IPS DF 6.9 (cell line): Measurements from ENCODE around the gene PCDHGB4.
"Not testable (repeated sequence)": the region's sequence is repeated elsewhere in the genome, so short reads cannot be mapped to it uniquely, and the experiment has no call there.

Experiments
- DNase-seq: peaks from one replicate; pipeline ENCODE4 v3.0.0-alpha.2; 2013; ENCODE audit warnings: low read depth, low spot score
- H3K27ac ChIP-seq: one replicate; pipeline ENCODE4 v1.5.1; 2013; ENCODE audit warnings: low read length, control low read depth
- H3K27me3 ChIP-seq: 2 replicates; pipeline ENCODE4 v1.6.1; 2013; ENCODE audit warnings: mild to moderate bottlenecking, low read length; ENCODE audit not compliant: control insufficient read depth, insufficient read depth
- H3K36me3 ChIP-seq: 2 replicates; pipeline ENCODE4 v1.6.1; 2013; ENCODE audit warnings: low read length; ENCODE audit not compliant: control insufficient read depth, insufficient read depth
- H3K4me1 ChIP-seq: 2 replicates; pipeline ENCODE4 v1.6.1; 2013; ENCODE audit warnings: low read length; ENCODE audit not compliant: control insufficient read depth, insufficient read depth
- H3K4me3 ChIP-seq: 2 replicates; pipeline ENCODE4 v1.5.1; 2013; ENCODE audit warnings: mild to moderate bottlenecking, low read length
- H3K9me3 ChIP-seq: 2 replicates; pipeline ENCODE4 v1.6.1; 2013; ENCODE audit warnings: low read length, inconsistent platforms; ENCODE audit not compliant: control insufficient read depth, insufficient read depth
- WGBS: extraction: QIAGEN DNeasy Blood & Tissue Kit; methylation state at CpG from one replicate; pipeline ENCODE4 v1.1.7; 2013; ENCODE audit warnings: mixed read lengths, missing lambda C conversion rate; ENCODE audit not compliant: insufficient read length, insufficient coverage; 5-methylcytosine and 5-hydroxymethylcytosine counted together

Gene PCDHGB4

DNA sequence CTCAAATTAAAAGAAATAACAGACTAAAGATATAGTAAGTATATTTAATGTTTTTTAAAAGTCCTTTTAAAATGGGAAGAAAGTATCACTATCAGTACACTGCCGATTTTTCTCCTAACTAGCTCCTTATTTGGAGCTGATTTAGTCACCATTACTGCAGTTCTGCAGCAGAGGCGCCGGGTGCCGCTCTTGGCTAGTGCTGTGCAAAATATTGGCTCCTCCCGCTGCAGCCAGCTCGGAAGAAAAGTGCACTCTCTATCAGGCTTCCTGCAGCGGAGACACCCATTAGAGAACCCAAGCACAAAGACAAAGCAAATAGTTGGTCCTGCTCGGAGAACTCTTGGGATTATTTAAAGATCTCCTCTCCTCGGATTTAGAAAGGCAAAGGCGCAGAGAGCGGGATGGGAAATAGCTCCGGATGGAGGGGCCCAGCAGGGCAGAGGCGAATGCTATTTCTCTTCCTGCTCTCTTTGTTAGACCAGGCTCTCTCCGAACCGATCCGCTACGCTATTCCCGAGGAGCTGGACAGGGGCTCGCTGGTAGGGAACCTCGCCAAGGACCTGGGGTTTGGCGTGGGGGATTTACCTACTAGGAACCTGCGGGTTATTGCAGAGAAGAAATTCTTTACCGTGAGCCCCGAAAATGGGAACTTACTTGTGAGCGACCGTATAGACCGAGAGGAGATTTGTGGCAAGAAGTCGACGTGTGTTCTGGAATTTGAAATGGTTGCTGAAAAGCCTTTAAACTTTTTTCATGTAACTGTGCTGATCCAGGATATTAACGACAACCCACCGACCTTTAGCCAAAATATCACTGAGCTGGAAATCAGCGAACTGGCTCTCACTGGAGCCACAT, 17.3 kb upstream of the PCDHGB4 start, which contains the start of gene PCDHGB3:
TSS of gene PCDHGB3 (plus strand) at position 249 of the 855 bp plus-strand sequence. CDS start at position 402, 153 bp downstream.
- Histone ChIP-seq H3K4me1 (no peaks in the 10 kb centered on the region), H3K27ac (no peak within 1 kb of the TSS), H3K27me3 (no peaks in the 10 kb centered on the region), H3K9me3 (no peaks in the 10 kb centered on the region; the same call in 1 of the 2 replicates), H3K36me3 (peaks cover 3% of the 10 kb centered on the region; the same call in 1 of the 2 replicates), H3K4me3 (no peak within 1 kb of the TSS)
- no CpG with 5 or more reads among the region's 32 CpGs for WGBS
- no peak for DNase-seq

DNA sequence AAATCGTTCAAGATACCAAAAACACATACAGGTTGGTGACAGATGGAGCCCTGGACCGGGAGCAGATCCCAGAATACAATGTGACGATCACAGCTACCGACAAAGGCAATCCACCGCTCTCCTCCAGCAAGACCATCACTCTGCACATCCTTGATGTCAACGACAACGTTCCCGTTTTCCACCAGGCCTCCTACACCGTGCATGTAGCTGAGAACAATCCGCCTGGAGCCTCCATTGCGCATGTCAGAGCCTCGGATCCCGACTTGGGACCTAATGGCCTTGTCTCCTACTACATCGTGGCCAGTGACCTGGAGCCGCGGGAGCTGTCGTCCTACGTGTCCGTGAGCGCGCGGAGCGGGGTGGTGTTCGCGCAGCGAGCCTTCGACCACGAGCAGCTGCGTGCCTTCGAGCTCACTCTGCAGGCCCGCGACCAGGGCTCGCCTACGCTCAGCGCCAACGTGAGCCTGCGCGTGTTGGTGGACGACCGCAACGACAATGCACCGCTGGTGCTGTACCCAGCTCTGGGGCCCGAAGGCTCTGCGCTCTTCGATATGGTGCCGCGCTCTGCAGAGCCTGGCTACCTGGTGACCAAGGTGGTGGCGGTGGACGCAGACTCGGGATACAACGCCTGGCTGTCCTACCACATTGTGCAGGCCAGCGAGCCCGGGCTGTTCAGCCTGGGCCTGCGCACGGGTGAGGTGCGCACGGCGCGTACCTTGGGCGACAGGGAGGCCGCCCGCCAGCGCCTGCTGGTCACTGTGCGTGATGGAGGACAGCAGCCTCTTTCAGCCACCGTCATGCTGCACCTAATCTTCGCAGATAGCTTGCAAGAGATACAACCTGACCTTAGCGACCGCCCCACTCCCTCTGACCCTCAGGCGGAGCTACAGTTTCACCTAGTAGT, 15.7 kb upstream of the PCDHGB4 start:
- no CpG with 5 or more reads among the region's 69 CpGs for WGBS
- H3K27me3 ChIP-seq, result no peaks in the 10 kb centered on the region
- H3K36me3 ChIP-seq, result no peaks in the 10 kb centered on the region; the same call in 1 of the 2 replicates
- H3K9me3 ChIP-seq, result no peaks in the 10 kb centered on the region; the same call in 1 of the 2 replicates
- DNase-seq, result no peak
- no peak overlapping the region for H3K27ac ChIP-seq
- H3K4me1 ChIP-seq, result no peaks in the 10 kb centered on the region
- H3K4me3 ChIP-seq, result no peak overlapping the region

DNA sequence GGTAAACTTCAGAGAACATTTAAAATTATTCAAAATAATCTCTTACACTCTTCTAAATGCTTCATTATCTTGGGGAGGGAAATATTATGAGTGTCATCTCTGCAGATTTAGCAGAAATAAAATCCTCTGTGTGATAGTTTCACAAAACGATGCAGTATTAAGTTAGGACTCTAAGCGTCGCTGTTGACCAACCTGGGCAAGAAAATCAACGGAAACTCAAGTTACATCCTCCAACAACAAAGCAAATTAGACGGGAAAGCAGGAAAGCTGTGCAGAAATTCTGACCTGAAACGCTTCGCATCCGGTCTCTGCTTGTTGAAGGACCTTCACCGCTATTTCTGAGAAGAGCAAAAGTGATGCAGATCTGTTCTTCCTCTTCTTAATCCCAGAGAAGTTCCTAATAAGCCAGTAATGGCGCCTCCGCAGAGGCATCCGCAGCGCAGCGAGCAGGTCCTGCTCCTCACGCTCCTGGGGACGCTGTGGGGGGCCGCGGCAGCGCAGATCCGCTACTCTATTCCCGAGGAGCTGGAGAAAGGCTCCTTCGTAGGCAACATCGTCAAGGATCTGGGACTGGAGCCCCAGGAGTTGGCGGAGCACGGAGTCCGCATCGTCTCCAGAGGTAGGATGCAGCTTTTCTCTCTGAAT, 13.7 kb upstream of the PCDHGB4 start, which contains the start of gene PCDHGA6:
TSS of gene PCDHGA6 (plus strand) at position 219 of the 645 bp plus-strand sequence. CDS start at position 412, 193 bp downstream.
- Histone ChIP-seq H3K9me3 (no peaks in the 10 kb centered on the region; the same call in 1 of the 2 replicates), H3K27ac (no peak within 1 kb of the TSS), H3K36me3 (no peaks in the 10 kb centered on the region; the same call in 1 of the 2 replicates), H3K4me3 (no peak within 1 kb of the TSS), H3K4me1 (no peaks in the 10 kb centered on the region), H3K27me3 (no peaks in the 10 kb centered on the region)
- no peak for DNase-seq
- WGBS, result no CpG with 5 or more reads among the region's 27 CpGs

DNA sequence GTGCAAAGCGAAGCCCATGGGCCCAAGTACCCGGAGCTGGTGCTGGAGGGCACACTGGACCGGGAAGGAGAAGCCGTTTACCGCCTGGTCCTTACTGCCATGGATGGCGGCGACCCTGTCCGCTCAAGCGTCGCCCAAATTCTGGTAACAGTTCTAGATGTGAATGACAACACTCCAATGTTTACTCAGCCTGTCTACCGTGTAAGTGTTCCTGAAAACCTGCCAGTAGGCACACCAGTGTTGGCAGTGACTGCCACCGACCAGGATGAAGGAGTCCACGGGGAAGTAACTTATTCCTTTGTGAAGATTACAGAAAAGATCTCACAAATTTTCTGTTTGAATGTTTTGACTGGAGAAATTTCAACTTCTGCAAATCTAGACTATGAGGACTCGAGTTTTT, 12.9 kb upstream of the PCDHGB4 start:
- Histone ChIP-seq H3K36me3 (no peaks in the 10 kb centered on the region; the same call in 1 of the 2 replicates), H3K27ac (no peak overlapping the region), H3K4me1 (no peaks in the 10 kb centered on the region), H3K4me3 (no peak overlapping the region), H3K27me3 (no peaks in the 10 kb centered on the region), H3K9me3 (no peaks in the 10 kb centered on the region; the same call in 1 of the 2 replicates)
- no CpG with 5 or more reads among the region's 14 CpGs for WGBS
- no peak for DNase-seq

DNA sequence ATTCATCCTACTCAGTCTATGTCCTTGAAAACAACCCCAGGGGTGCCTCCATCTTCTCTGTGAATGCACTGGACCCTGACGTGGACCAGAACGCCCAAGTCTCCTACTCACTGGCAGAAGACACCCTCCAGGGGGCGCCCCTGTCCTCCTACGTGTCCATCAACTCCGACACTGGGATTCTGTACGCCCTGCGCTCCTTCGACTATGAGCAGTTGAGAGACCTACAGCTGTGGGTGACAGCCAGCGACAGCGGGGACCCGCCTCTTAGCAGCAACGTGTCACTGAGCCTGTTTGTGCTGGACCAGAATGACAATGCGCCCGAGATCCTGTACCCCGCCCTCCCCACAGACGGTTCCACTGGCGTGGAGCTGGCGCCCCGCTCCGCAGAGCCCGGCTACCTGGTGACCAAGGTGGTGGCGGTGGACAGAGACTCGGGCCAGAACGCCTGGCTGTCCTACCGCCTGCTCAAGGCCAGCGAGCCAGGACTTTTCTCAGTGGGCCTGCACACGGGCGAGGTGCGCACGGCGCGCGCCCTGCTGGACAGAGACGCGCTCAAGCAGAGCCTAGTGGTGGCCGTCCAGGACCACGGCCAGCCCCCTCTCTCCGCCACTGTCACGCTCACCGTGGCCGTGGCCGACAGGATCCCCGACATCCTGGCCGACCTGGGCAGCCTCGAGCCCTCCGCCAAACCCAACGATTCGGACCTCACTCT, 11.9 kb upstream of the PCDHGB4 start:
- not testable (repeated sequence) for H3K9me3 ChIP-seq, DNase-seq, H3K4me3 ChIP-seq, H3K4me1 ChIP-seq, H3K27me3 ChIP-seq, H3K36me3 ChIP-seq, H3K27ac ChIP-seq
- WGBS, result no CpG with 5 or more reads among the region's 48 CpGs

DNA sequence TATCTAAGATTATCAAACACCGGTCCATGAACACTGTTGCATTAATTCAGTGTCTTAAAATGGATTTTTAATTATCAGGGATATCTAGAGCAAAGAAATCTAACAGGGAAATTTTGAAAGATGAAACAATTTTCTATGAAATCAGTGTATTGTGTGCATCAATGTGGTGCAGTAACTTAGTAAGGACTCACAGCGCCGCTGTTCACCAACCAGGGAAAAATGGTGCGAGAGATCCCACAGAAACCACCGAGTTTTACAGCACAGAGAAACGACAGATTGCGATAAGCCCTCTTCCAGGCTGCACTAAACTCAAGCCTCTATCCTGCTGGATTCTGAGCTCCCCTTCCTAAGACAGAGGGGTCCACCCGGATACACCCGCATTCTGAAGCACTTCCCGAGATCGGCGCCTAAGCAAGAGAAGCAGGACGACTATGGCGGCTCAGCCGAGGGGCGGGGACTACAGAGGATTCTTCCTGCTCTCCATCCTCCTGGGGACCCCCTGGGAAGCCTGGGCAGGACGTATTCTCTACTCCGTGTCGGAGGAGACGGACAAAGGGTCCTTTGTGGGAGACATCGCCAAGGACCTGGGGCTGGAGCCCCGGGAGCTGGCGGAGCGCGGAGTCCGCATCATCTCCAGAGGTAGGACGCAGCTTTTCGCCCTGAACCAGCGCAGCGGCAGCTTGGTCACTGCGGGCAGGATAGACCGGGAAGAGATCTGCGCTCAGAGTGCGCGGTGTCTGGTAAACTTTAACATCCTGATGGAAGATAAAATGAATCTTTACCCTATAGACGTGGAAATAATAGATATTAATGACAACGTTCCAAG, 4.8 kb upstream of the PCDHGB4 start, which contains the start of gene PCDHGA7:
TSS of gene PCDHGA7 (plus strand) at position 274 of the 826 bp plus-strand sequence. CDS start at position 432, 158 bp downstream.
- H3K36me3 ChIP-seq, result no peaks in the 10 kb centered on the region
- no peak within 1 kb of the TSS for H3K4me3 ChIP-seq
- no peak for DNase-seq
- no CpG with 5 or more reads among the region's 37 CpGs for WGBS
- no peaks in the 10 kb centered on the region; the same call in 1 of the 2 replicates for H3K9me3 ChIP-seq
- no peaks in the 10 kb centered on the region for H3K27me3 ChIP-seq
- H3K27ac ChIP-seq, result no peak within 1 kb of the TSS
- no peaks in the 10 kb centered on the region for H3K4me1 ChIP-seq

DNA sequence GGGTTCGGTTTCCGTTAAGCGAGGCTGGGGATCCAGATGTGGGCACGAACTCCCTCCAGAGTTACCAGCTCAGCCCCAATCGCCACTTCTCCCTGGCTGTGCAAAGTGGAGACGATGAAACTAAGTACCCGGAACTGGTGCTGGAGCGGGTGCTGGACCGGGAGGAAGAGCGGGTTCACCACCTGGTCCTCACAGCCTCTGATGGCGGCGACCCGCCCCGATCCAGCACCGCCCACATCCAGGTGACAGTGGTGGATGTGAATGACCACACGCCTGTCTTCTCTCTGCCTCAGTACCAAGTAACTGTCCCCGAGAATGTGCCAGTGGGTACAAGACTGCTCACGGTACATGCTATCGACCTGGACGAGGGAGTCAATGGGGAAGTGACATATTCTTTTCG, 4.2 kb upstream of the PCDHGB4 start:
- no peaks in the 10 kb centered on the region for H3K36me3 ChIP-seq
- no CpG with 5 or more reads among the region's 21 CpGs for WGBS
- no peak overlapping the region for H3K27ac ChIP-seq
- no peak overlapping the region for H3K4me3 ChIP-seq
- H3K27me3 ChIP-seq, result peaks cover 3% of the 10 kb centered on the region; the same call in 1 of the 2 replicates
- H3K4me1 ChIP-seq, result peaks cover under 1% of the 10 kb centered on the region; the same call in 1 of the 2 replicates
- H3K9me3 ChIP-seq, result peaks cover under 1% of the 10 kb centered on the region
- no peak for DNase-seq

DNA sequence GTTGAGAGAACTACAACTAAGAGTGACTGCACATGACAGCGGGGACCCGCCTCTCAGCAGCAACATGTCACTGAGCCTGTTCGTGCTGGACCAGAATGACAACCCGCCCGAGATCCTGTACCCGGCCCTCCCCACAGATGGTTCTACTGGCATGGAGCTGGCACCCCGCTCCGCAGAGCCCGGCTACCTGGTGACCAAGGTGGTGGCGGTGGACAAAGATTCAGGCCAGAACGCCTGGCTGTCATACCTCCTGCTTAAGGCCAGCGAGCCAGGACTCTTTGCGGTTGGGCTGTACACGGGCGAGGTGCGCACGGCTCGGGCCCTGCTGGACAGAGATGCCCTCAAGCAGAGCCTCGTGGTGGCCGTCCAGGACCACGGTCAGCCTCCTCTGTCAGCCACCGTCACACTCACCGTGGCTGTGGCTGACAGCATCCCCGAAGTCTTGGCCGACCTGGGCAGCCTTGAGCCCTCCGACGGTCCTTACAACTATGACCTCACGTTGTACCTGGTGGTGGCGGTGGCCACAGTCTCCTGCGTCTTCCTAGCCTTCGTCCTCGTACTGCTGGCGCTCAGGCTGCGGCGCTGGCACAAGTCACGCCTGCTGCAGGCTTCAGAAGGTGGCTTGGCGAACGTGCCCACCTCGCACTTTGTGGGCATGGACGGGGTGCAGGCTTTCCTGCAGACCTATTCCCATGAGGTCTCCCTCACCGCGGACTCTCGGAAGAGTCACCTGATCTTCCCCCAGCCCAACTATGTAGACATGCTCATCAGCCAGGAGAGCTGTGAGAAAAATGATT, 2.8 kb upstream of the PCDHGB4 start:
- Histone ChIP-seq H3K27ac (no peak overlapping the region), H3K9me3 (peaks cover 2% of the 10 kb centered on the region), H3K4me1 (peaks cover 1% of the 10 kb centered on the region; the same call in 1 of the 2 replicates), H3K36me3 (no peaks in the 10 kb centered on the region), H3K4me3 (no peak overlapping the region), H3K27me3 (peaks cover 3% of the 10 kb centered on the region; the same call in 1 of the 2 replicates)
- WGBS, result no CpG with 5 or more reads among the region's 43 CpGs
- no peak for DNase-seq
